ENCODE results near the gene SAMD14.

SAMD14 gene

GRCh38 chr17:50173335-50173941 is 43.5 kb upstream of the SAMD14 start:
- no peak overlapping the region for H3K27ac ChIP-seq
- TF ChIP-seq ZFX (IDR thresholded peaks at IDR 0.05) = no peak
- no peak for TF ChIP-seq CTCF (conservative IDR thresholded peaks at IDR 0.05)

- no peak overlapping the region for H3K27ac ChIP-seq
- TF ChIP-seq CTCF (conservative IDR thresholded peaks at IDR 0.05) = no peak
- TF ChIP-seq ZFX (IDR thresholded peaks at IDR 0.05) = no peak
Observed at GRCh38 chr17:50172936-50173334, 43.0 kb upstream of the SAMD14 start.

DNA sequence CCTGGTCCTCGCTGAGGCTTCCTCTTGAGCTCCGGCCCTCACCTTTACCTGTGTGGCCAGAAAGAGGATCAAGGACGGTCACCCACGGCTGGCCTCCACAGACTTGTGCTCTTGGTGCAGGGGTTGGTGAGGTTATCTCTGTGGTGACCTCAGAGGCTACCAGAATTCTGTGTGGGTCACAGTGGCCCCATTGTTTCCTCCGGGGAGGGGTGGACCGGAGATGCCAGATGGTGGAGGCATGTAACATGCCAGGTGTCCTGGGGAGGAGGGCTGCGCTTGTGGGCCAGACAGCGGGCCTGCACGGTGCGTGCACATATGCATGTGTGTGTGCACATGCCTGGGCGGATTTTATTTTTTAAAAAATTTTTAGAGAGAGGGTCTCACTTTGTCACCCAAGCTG is 42.2 kb upstream of the SAMD14 start:
- H3K27ac ChIP-seq = no peak overlapping the region
- TF ChIP-seq CTCF (conservative IDR thresholded peaks at IDR 0.05) = no peak
- no peak for TF ChIP-seq ZFX (IDR thresholded peaks at IDR 0.05)

DNA sequence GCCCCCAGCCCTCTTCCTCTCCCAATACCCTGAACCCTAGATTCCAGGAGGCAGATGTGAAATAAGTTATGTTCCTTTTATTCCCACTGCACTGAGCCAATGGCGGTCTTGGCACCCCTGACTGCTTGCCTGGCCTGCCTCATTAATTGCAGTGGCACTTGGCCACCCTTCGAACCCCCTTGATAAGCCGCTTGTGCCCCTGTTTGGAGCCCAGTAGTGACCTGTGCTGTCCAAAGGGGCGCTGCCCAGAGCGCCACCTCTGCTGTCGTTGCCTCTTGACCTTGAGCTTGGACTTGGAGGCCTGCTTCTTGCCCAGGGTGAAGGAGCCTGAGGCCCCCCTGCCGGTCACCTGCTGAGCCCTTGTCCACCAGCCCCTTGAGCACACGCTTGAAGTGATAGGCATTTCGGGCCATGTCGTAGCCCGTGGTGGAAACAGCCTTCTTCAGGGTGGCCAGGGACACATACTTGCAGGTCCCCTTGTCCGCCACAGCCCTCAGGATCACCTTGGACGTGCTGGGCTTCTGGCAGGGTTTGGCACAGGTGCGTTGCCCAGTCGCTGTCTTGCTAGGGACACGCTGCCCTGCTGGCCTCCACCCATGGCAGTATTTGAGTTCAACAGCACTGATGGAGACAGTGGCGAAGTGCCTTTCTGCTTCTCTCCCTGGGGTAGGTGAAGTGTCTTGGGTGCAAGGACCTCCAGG is 41.6 kb upstream of the SAMD14 start:
- TF ChIP-seq CTCF (conservative IDR thresholded peaks at IDR 0.05) = no peak
- TF ChIP-seq ZFX (IDR thresholded peaks at IDR 0.05) = no peak

DNA sequence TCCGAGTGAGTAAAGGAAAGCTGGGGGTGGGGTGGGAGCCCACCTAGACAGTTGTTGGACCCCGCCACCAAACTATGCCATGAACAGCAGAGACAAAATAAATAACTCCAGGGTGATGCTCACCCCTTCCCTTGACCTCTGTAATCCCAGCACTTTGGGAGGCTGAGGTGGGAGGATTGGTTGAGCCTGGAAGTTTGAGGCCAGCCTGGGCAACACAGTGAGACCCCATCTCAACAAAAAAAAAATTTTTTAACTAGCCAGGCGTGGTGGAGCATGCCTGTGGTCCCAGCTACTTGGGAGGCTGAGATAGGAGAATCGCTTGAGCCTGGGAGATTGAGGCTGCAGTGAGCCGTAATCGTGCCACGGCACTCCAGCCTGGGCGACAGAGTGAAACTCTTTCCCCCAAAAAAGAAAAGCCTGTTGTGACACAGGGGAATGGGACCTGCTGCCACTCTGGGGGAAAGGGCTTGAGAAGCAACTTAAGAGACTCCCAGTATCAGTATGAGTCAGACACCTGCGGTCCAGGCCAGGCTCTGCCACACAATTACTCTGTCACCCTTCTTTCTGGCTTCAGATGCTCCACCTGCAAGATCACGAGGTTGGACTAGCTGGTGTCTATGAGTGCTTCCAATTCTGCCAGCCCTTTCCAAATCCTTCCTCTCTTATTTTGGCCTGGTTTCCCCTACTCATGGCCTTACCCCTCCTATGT is 40.9 kb upstream of the SAMD14 start:
- no peak overlapping the region for H3K27ac ChIP-seq
- TF ChIP-seq CTCF (conservative IDR thresholded peaks at IDR 0.05) = no peak
- TF ChIP-seq ZFX (IDR thresholded peaks at IDR 0.05) = no peak

More for the DNA sequence above, 41.6 kb upstream of the SAMD14 start:
- no peak overlapping the region for H3K27ac ChIP-seq

GRCh38 chr17:50169881-50170459 is 40.0 kb upstream of the SAMD14 start:
- no peak overlapping the region for H3K27ac ChIP-seq
- TF ChIP-seq CTCF (conservative IDR thresholded peaks at IDR 0.05) = no peak

Measured in C4-2B (cell line).